GM18519 (cell line): ENCODE data around the gene PDGFRB.

Experiments used
- ATAC-seq: cut with Tn5 transposase; IDR thresholded peaks from one replicate; pipeline ENCODE4 v1.9.1; 2021; ENCODE audit warnings: mild to moderate bottlenecking, moderate library complexity; ENCODE audit not compliant: unreplicated experiment, low FRiP score

Gene PDGFRB

GRCh38 chr5:150070821-150071220, 84.8 kb downstream of the PDGFRB start:
- ATAC-seq = no peak

- ATAC-seq = no peak
Observed at GRCh38 chr5:150069672-150070627, 85.7 kb downstream of the PDGFRB start.

GRCh38 chr5:150068961-150069645, 86.5 kb downstream of the PDGFRB start:
- ATAC-seq = no peak

GRCh38 chr5:150068472-150068871, 87.2 kb downstream of the PDGFRB start:
- no peak for ATAC-seq

GRCh38 chr5:150068071-150068470, 87.6 kb downstream of the PDGFRB start:
- no peak for ATAC-seq

- no peak for ATAC-seq
Observed at GRCh38 chr5:150067405-150067960, 88.2 kb downstream of the PDGFRB start.

- ATAC-seq = no peak
Observed at GRCh38 chr5:150066901-150067396, 88.7 kb downstream of the PDGFRB start.

- ATAC-seq = no peak
Observed at GRCh38 chr5:150066436-150066835, 89.2 kb downstream of the PDGFRB start.

- no peak for ATAC-seq
Observed at GRCh38 chr5:150065886-150066285, 89.8 kb downstream of the PDGFRB start.

GRCh38 chr5:150065346-150065745, 90.3 kb downstream of the PDGFRB start:
- no peak for ATAC-seq

- ATAC-seq = no peak
Observed at GRCh38 chr5:150064681-150065220, 90.9 kb downstream of the PDGFRB start.
